Inferior parietal cortex (tissue), 1 donor: ENCODE data around the gene FAM229B.

Experiments
- DNase-seq: peaks from one replicate; pipeline ENCODE4 v3.0.0-alpha.2; 2016; ENCODE audit errors: extremely low spot score

Gene FAM229B

DNA sequence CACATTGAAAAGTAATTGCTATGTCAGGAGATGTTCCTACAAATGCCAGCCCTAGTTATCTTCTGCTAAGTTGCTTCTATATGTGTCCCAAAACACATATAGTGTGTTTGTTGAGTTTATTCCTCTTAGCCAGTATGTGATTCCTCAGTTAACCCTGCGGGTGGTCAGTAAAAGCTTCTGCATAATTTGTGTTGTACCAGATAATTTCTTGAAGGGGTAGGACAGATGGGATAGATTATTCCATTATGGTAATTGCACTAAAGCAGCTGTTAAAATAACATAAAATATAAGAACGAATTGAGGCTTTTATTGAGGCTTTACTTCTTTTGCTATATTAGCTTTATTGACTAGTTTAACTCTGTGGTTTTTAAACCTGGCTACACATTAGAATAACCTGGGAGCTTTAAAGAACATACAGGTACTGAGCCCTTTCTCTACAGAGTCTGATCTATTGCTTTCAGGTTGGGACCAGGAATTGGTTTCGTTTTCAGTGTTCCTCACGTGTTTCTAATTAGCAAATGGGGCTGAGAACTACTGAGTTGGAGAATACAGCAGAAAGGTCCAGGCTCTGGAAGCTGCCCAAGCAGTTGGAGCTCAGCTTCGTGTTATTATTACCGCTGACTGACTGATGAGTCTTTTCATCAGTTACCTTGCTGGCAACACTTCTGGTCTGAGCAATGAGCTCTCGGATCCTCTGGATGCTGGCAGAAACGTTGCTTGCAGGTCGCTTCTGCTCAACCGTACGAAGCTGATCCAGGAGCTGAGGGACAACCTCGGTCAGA lies 56.9 kb downstream of the FAM229B start:
- no peak for DNase-seq

DNA sequence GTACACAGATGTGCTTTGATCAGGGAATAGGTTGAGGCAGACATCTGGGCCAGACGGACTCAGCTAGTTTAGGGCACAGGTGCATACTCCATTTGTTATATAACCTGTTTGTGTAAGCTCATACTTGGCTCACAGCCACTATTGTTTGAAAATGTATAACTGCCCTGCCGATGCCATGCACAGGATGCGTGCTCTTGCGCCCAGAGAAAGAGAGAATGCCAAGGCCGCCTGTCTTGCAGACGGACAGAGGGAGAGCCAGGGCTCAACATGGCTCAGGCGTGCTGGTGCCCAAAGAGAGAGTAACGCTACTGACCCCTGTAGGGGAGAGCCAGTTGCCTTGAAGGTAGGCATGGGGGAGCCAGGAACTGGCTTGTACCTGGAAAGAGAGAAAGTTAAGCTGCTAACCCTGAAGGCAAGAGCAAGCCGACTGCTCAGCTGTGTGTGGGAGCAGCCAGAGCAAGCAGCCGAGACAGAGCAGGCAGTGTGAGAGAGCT lies 57.7 kb downstream of the FAM229B start:
- DNase-seq, result no peak

DNA sequence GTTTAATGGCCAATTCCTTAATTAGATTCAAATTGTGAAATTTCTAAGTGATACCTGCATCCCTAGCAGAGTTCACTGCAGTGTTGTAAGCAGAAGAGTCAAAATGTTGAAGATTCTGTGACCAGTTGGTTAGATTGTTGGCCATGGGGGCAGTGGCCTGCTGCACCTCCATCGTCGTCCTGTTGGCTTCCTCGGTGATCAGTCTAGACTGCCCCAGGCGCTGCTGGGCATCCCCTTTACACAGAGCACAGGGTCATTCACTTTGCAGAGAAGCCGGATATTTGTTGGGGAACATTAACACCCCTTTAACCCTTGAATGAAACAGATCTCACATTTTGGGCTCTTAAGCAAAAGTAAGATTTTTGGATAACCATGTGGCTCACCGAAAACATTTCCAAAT lies 60.7 kb downstream of the FAM229B start:
- DNase-seq, result no peak

DNA sequence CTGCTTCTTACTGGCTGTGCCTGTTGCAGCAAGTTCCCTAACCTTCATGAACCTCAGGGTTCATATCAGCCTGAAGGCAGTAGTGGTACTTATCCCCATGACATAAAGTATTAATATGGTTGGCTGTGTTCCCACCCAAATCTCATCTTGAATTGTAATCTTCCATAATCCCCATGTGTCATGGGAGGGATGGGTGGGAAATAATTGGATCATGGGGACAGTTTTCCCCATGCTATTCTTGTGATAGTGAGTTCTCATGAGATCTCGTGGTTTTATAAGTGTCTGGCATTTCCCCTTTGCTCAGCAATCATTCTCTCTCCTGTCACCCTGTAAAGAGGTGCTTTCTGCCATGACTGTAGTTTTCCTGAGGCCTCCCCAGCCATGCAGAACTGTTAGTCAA lies 61.8 kb downstream of the FAM229B start:
- no peak for DNase-seq

DNA sequence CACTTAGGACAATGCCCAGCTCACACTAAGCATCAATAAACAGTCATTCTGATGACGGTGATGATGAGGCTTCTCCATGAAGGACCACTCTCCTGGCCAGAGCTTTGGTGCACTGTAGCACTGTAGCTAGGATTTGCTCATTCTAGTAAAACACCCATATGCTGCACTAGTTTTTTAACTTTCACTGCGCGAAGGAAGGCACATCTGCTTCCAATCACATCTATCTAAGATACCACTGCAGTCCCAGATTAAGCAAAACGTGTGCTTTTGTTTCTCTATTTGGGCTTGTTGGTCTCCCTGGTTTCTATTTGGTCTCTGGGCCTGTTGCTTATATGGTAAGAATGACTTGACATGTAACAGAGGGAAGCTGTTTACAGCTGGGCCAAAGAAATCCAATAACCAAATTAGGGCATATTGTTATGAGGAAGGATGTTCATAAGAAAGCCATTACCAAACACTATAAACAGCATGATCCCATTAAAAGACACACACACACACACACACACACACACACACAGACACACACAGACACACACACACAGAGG lies 62.4 kb downstream of the FAM229B start:
- DNase-seq, result no peak

DNA sequence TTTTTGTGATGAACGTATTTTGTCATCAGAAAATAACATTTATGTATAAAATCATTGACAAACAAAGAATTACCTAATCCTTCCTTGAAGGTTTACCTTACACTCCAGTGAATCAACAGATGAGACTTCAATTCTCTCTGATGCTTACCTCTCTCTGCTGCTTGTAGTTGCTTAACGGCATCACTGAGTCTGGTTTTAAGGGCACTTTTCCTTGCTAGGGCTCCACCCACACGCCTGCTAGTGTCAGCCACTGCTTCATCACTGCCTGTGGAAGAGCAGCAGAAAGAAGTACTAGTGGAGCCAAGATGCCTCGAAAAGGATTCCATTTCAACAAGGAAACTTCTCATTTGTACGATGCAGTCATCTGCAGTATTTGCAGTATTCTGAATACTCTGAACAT lies 63.0 kb downstream of the FAM229B start:
- DNase-seq, result peak; percentile 11
